HEK293 (cell line): Measurements from ENCODE around the gene RUFY1.

Source experiments
- BCL11B ChIP-seq: fragments of 450-650 bp; formaldehyde crosslinking; IDR thresholded peaks from 2 replicates; pipeline ENCODE4 v1.5.1; 2016; ENCODE audit warnings: low read depth, missing biosample characterization, missing genetic modification characterization
- GFI1B ChIP-seq: fragments of 450-650 bp; formaldehyde crosslinking; IDR thresholded peaks from 2 replicates; pipeline ENCODE4 v1.5.1; 2016; ENCODE audit warnings: missing biosample characterization, missing genetic modification characterization
- GLIS2 ChIP-seq: fragments of 450-650 bp; formaldehyde crosslinking; IDR thresholded peaks from 2 replicates; pipeline ENCODE4 v1.5.1; 2016; ENCODE audit warnings: missing biosample characterization, missing genetic modification characterization
- KLF1 ChIP-seq: fragments of 450-650 bp; formaldehyde crosslinking; IDR thresholded peaks from 2 replicates; pipeline ENCODE4 v1.5.1; 2016; ENCODE audit warnings: missing biosample characterization, missing genetic modification characterization
- KLF17 ChIP-seq: fragments of 450-650 bp; formaldehyde crosslinking; IDR thresholded peaks from 2 replicates; pipeline ENCODE4 v1.5.1; 2016; ENCODE audit warnings: missing biosample characterization, missing genetic modification characterization
- MEIS1 ChIP-seq: sonication (generic); formaldehyde crosslinking; IDR thresholded peaks from 2 replicates; pipeline ENCODE4 v1.8.1; 2022; ENCODE audit warnings: missing genetic modification reagents, mild to moderate bottlenecking, borderline replicate concordance
- OSR2 ChIP-seq: fragments of 450-650 bp; formaldehyde crosslinking; IDR thresholded peaks from 2 replicates; pipeline ENCODE4 v1.5.1; 2016; ENCODE audit warnings: missing biosample characterization, missing genetic modification characterization
- TRIM28 ChIP-seq: IDR thresholded peaks from 2 replicates; pipeline ENCODE4 v1.6.1; 2011; ENCODE audit warnings: low read length, control low read depth, borderline replicate concordance
- YY2 ChIP-seq: fragments of 450-650 bp; formaldehyde crosslinking; IDR thresholded peaks from 2 replicates; pipeline ENCODE4 v1.5.1; 2016; ENCODE audit warnings: missing biosample characterization, missing genetic modification characterization
- ZBTB17 ChIP-seq: fragments of 450-650 bp; formaldehyde crosslinking; IDR thresholded peaks from 2 replicates; pipeline ENCODE4 v1.5.1; 2016; ENCODE audit warnings: missing biosample characterization, missing genetic modification characterization
- ZBTB7A ChIP-seq: fragments of 450-650 bp; formaldehyde crosslinking; IDR thresholded peaks from 2 replicates; pipeline ENCODE4 v1.5.1; 2016; ENCODE audit warnings: low read depth, missing biosample characterization, missing genetic modification characterization
- ZFHX2 ChIP-seq: fragments of 450-650 bp; formaldehyde crosslinking; conservative IDR thresholded peaks from 2 replicates; pipeline ENCODE4 v1.5.1; 2016; ENCODE audit warnings: missing biosample characterization, missing genetic modification characterization
- ZFP41 ChIP-seq: fragments of 450-650 bp; formaldehyde crosslinking; IDR thresholded peaks from 2 replicates; pipeline ENCODE4 v1.5.1; 2016; ENCODE audit warnings: missing biosample characterization, missing genetic modification characterization, borderline replicate concordance
- ZNF114 ChIP-seq: fragments of 450-650 bp; formaldehyde crosslinking; IDR thresholded peaks from 2 replicates; pipeline ENCODE4 v1.5.0; 2017; ENCODE audit warnings: missing biosample characterization, missing genetic modification characterization
- ZNF146 ChIP-seq: fragments of 450-650 bp; formaldehyde crosslinking; IDR thresholded peaks from 2 replicates; pipeline ENCODE4 v1.5.1; 2016; ENCODE audit warnings: missing biosample characterization, missing genetic modification characterization
- ZNF155 ChIP-seq: fragments of 450-650 bp; formaldehyde crosslinking; IDR thresholded peaks from 2 replicates; pipeline ENCODE4 v1.5.1; 2016; ENCODE audit warnings: missing biosample characterization, missing genetic modification characterization
- ZNF19 ChIP-seq: fragments of 450-650 bp; formaldehyde crosslinking; IDR thresholded peaks from 2 replicates; pipeline ENCODE4; 2016; ENCODE audit warnings: missing biosample characterization, missing genetic modification characterization, low read depth
- ZNF24 ChIP-seq: fragments of 450-650 bp; formaldehyde crosslinking; IDR thresholded peaks from 2 replicates; pipeline ENCODE4 v1.5.1; 2016; ENCODE audit warnings: missing biosample characterization, missing genetic modification characterization
- ZNF394 ChIP-seq: fragments of 450-650 bp; formaldehyde crosslinking; IDR thresholded peaks from 2 replicates; pipeline ENCODE4 v1.5.1; 2016; ENCODE audit warnings: missing biosample characterization, missing genetic modification characterization, mild to moderate bottlenecking, moderate library complexity, borderline replicate concordance
- ZNF423 ChIP-seq: fragments of 450-650 bp; formaldehyde crosslinking; IDR thresholded peaks from 2 replicates; pipeline ENCODE4 v1.5.1; 2016; ENCODE audit warnings: missing biosample characterization, missing genetic modification characterization
- ZNF488 ChIP-seq: fragments of 450-650 bp; formaldehyde crosslinking; IDR thresholded peaks from 2 replicates; pipeline ENCODE4 v1.5.1; 2016; ENCODE audit warnings: missing biosample characterization, missing genetic modification characterization
- ZNF501 ChIP-seq: fragments of 450-650 bp; formaldehyde crosslinking; IDR thresholded peaks from 2 replicates; pipeline ENCODE4 v1.5.1; 2016; ENCODE audit warnings: missing biosample characterization, missing genetic modification characterization
- ZNF560 ChIP-seq: fragments of 450-650 bp; formaldehyde crosslinking; IDR thresholded peaks from 2 replicates; pipeline ENCODE4 v1.5.1; 2017; ENCODE audit warnings: missing biosample characterization, missing genetic modification characterization, borderline replicate concordance
- ZNF600 ChIP-seq: fragments of 450-650 bp; formaldehyde crosslinking; IDR thresholded peaks from 2 replicates; pipeline ENCODE4 v1.5.1; 2016; ENCODE audit warnings: missing biosample characterization, missing genetic modification characterization
- ZNF629 ChIP-seq: fragments of 450-650 bp; formaldehyde crosslinking; IDR thresholded peaks from 2 replicates; pipeline ENCODE4 v1.5.1; 2017; ENCODE audit warnings: missing biosample characterization, missing genetic modification characterization
- ZNF645 ChIP-seq: fragments of 450-650 bp; formaldehyde crosslinking; IDR thresholded peaks from 2 replicates; pipeline ENCODE4; 2016; ENCODE audit warnings: missing biosample characterization, missing genetic modification characterization
- ZNF664 ChIP-seq: fragments of 450-650 bp; formaldehyde crosslinking; IDR thresholded peaks from 2 replicates; pipeline ENCODE4 v1.5.1; 2016; ENCODE audit warnings: missing biosample characterization, missing genetic modification characterization
- ZNF701 ChIP-seq: fragments of 450-650 bp; formaldehyde crosslinking; IDR thresholded peaks from 2 replicates; pipeline ENCODE4 v1.5.1; 2016; ENCODE audit warnings: missing biosample characterization, missing genetic modification characterization
- ZSCAN5A ChIP-seq: fragments of 450-650 bp; formaldehyde crosslinking; IDR thresholded peaks from 2 replicates; pipeline ENCODE4 v1.5.1; 2016; ENCODE audit warnings: missing biosample characterization, missing genetic modification characterization
- TF ChIP-seq, protein P1 (sequence below): fragments of 450-650 bp; formaldehyde crosslinking; IDR thresholded peaks from 2 replicates; pipeline ENCODE4 v1.5.1; 2016; ENCODE audit warnings: missing biosample characterization, missing genetic modification characterization
- TF ChIP-seq, protein P2 (sequence below): fragments of 450-650 bp; formaldehyde crosslinking; IDR thresholded peaks from 2 replicates; pipeline ENCODE4 v1.5.1; 2016; ENCODE audit warnings: missing biosample characterization, missing genetic modification characterization

Gene RUFY1

DNA sequence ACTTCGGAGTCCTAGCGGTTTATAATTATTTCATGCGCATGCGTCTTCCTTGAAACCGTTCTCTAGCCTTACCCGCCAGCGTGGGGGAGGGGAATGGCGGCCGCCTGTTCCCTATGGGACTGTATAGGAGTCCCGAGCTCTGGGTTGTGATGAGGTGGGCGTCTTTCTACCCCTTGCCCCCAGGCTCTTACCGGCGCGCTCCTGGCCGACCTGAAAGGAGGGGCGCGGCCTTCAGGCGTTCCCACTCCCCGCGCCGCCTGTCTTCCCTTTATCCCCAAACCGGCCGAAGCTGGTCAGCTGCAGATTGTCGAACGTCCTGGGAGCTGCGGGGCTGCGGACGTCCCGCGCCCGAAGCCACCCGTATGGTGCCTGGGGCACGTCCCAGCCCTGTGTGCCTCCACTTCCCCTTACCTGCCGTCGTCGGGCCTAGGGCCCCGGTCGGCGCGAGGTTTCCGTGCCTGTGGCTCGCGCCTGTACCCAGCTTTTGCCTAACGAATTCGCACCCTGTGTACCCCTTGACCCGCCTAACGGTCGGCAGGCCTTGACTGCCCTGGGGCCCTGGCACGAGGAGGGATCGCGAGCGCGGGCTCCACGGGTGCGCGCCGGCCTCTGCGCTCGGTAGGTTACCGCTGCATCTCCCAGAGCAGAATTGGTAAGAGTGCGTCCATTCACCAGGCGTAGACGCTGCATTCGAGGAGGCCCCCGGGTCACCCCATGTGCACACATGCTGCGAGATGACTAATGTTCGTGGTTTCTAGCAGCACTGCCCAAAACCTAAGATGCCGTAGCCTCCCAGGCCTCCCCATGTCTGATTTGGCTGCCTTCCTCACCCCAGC is 73.8 kb downstream of the RUFY1 start (continued):
- no peak for TF ChIP-seq ZNF114 (tag by site-specific recombination)
- TF ChIP-seq, protein P1, sequence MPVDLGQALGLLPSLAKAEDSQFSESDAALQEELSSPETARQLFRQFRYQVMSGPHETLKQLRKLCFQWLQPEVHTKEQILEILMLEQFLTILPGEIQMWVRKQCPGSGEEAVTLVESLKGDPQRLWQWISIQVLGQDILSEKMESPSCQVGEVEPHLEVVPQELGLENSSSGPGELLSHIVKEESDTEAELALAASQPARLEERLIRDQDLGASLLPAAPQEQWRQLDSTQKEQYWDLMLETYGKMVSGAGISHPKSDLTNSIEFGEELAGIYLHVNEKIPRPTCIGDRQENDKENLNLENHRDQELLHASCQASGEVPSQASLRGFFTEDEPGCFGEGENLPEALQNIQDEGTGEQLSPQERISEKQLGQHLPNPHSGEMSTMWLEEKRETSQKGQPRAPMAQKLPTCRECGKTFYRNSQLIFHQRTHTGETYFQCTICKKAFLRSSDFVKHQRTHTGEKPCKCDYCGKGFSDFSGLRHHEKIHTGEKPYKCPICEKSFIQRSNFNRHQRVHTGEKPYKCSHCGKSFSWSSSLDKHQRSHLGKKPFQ, result 0 out of 2 replicates have a peak, but pooled peaks have one; percentile 16
- TF ChIP-seq ZNF488 (tag by site-specific recombination), result no peak
- TF ChIP-seq BCL11B, result no peak
- no peak for TF ChIP-seq ZNF19 (tag by site-specific recombination)
- peak; percentile 11; the same call in 1 of the 2 replicates for TF ChIP-seq ZNF394 (tag by site-specific recombination)
- TF ChIP-seq MEIS1 (CRISPR knock-in tag), result no peak
- TF ChIP-seq ZNF501 (tag by site-specific recombination), result no peak; the same call in 1 of the 2 replicates
- peak; percentile 34; the same call in 1 of the 2 replicates for TF ChIP-seq ZNF423
- TF ChIP-seq ZNF629 (tag by site-specific recombination), result no peak; the same call in 1 of the 2 replicates
- TF ChIP-seq YY2, result peak; percentile 89
- no peak for TF ChIP-seq ZNF146
- TF ChIP-seq ZSCAN5A, result 0 out of 2 replicates have a peak, but pooled peaks have one; percentile 47
- TF ChIP-seq ZNF645 (tag by site-specific recombination), result peak; percentile 41; the same call in 1 of the 2 replicates
- TF ChIP-seq ZBTB7A (tag by site-specific recombination), result no peak
- no peak for TF ChIP-seq TRIM28
- peak; percentile 34; the same call in 1 of the 2 replicates for TF ChIP-seq ZFHX2 (tag by site-specific recombination)
- no peak for TF ChIP-seq ZNF24 (tag by site-specific recombination)
- no peak for TF ChIP-seq ZNF701 (tag by site-specific recombination)
- TF ChIP-seq OSR2 (tag by site-specific recombination), result no peak
- no peak for TF ChIP-seq ZNF664 (tag by site-specific recombination)
- TF ChIP-seq ZNF600, result peak; percentile 43
- TF ChIP-seq GLIS2 (tag by site-specific recombination), result peak; percentile 70
- TF ChIP-seq ZNF155 (tag by site-specific recombination), result no peak
- TF ChIP-seq, protein P2, sequence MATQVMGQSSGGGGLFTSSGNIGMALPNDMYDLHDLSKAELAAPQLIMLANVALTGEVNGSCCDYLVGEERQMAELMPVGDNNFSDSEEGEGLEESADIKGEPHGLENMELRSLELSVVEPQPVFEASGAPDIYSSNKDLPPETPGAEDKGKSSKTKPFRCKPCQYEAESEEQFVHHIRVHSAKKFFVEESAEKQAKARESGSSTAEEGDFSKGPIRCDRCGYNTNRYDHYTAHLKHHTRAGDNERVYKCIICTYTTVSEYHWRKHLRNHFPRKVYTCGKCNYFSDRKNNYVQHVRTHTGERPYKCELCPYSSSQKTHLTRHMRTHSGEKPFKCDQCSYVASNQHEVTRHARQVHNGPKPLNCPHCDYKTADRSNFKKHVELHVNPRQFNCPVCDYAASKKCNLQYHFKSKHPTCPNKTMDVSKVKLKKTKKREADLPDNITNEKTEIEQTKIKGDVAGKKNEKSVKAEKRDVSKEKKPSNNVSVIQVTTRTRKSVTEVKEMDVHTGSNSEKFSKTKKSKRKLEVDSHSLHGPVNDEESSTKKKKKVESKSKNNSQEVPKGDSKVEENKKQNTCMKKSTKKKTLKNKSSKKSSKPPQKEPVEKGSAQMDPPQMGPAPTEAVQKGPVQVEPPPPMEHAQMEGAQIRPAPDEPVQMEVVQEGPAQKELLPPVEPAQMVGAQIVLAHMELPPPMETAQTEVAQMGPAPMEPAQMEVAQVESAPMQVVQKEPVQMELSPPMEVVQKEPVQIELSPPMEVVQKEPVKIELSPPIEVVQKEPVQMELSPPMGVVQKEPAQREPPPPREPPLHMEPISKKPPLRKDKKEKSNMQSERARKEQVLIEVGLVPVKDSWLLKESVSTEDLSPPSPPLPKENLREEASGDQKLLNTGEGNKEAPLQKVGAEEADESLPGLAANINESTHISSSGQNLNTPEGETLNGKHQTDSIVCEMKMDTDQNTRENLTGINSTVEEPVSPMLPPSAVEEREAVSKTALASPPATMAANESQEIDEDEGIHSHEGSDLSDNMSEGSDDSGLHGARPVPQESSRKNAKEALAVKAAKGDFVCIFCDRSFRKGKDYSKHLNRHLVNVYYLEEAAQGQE (tag by site-specific recombination), result 0 out of 2 replicates have a peak, but pooled peaks have one; percentile 19
- TF ChIP-seq GFI1B (tag by site-specific recombination), result no peak
- no peak for TF ChIP-seq ZNF560
- peak; percentile 46 for TF ChIP-seq KLF1 (tag by site-specific recombination)
- TF ChIP-seq KLF17 (tag by site-specific recombination), result peak; percentile 73; the same call in 1 of the 2 replicates
- TF ChIP-seq ZFP41 (tag by site-specific recombination), result no peak
- peak; percentile 85 for TF ChIP-seq ZBTB17 (tag by site-specific recombination)
